Colonic mucosa (tissue), 4 donors: ENCODE results near the gene JPT2. TPM values are rescaled to one million over a fixed set of nuclear protein-coding genes. Genes with fewer than 3 reads are reported as not detected.

Experiments
- DNase-seq: peaks from one replicate; pipeline ENCODE4 v3.0.0-alpha.2; 2020
- H3K27ac ChIP-seq: fragments of 200-600 bp; one replicate; pipeline ENCODE4 v1.8.0; 2021
- H3K27me3 ChIP-seq: fragments of 200-600 bp; one replicate; pipeline ENCODE4 v1.8.0; 2021
- H3K36me3 ChIP-seq: fragments of 200-600 bp; one replicate; pipeline ENCODE4 v1.8.0; 2021
- H3K4me1 ChIP-seq: fragments of 200-600 bp; one replicate; pipeline ENCODE4 v1.8.0; 2021; ENCODE audit warnings: mild to moderate bottlenecking
- H3K4me3 ChIP-seq: fragments of 200-600 bp; one replicate; pipeline ENCODE4 v1.8.0; 2021
- H3K9ac ChIP-seq, 2 donors: one replicate each; pipeline ENCODE4 v1.7.0; 2013; ENCODE audit warnings: control low read depth in 2 of 2, low read depth in 2 of 2, low read length in 2 of 2
- H3K9me3 ChIP-seq: fragments of 200-600 bp; one replicate; pipeline ENCODE4 v1.8.0; 2021
- CTCF ChIP-seq: fragments of 200-600 bp; IDR thresholded peaks from one replicate; pipeline ENCODE4 v1.8.0; 2022; ENCODE audit warnings: antibody characterized with exemption, mild to moderate bottlenecking
- intact Hi-C: fragments of 100-400 bp; cut with DNase I; formaldehyde crosslinking; loops from one replicate; pipeline ENCODE4 v1.14.1; 2022
- total RNA-seq, 2 donors: library from RNA; stranded (reverse); fragmentation: NEBNext Ultra II Directional in 1 of 2; extraction: Animal tissue kit (Norgen Biotek cat#: 25700) in 1 of 2; gene quantifications; one replicate each; pipeline ENCODE4 v1.2.1, GENCODE V29; 2021
- donor health status: healthy.
- donor health status: DM: no; HTN: no; CAD: no.
- donor health status: DM: no; HTN: no; CAD: no.

The JPT2 gene
- total RNA-seq, 2 donors from 2014 or later = 53.5 to 123 TPM

DNA sequence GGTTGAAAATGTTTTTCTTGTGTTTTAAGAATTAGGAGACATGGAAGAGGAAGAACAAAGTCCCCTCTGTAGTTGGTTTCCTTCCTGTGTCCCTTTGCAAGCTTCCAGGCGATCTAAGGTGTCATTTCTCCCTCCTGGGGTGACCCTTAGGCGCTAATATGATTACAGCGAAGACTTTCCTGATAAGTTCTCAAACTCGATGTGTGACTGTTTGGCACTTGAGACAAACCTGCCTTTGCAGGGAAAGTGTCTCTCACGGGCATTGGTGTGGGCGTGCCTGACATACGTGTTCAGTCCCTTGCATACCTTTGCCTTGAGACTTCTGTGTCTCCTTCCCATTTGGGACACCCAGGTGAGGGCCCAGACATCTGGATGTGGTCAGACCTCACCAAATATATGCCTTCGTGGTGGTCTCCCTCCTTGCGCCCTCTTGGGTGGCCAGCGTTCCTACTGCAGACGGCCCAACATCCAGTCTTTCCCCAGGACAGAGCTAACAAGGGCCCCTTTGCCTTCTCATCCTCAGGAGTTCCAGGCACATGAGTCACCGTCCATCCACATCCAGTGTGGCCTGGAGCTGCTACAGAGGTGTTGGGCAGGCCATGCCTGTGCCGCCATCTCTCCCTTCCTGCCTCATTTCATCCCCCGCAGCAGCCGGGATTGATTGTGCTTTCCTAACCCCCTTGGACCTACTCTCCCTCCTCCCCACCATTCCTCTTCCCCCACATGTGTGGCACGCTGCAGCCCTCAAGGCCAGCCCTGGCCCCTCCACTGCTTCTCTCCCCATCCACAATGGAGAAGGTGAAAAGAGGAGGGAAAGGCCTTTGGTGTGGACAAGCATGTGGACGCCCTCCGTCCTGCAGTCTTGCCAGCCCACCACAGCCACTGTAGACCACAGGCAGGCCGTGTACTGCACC lies 3.1 kb upstream of the JPT2 start:
- no peak overlapping the region for H3K9ac ChIP-seq
- no peaks in the 10 kb centered on the region for H3K4me1 ChIP-seq
- H3K4me3 ChIP-seq = no peak overlapping the region
- H3K36me3 ChIP-seq = peaks cover 9% of the 10 kb centered on the region
- intact Hi-C loops = no loop called here
- no peak overlapping the region for H3K27ac ChIP-seq
- no peak for DNase-seq
- H3K9me3 ChIP-seq = no peaks in the 10 kb centered on the region
- TF ChIP-seq CTCF = no peak
- no peaks in the 10 kb centered on the region for H3K27me3 ChIP-seq

- Histone ChIP-seq H3K9me3 (no peaks in the 10 kb centered on the region), H3K27me3 (no peaks in the 10 kb centered on the region), H3K9ac (no peak overlapping the region), H3K27ac (no peak overlapping the region), H3K4me1 (no peaks in the 10 kb centered on the region), H3K36me3 (peaks cover 5% of the 10 kb centered on the region), H3K4me3 (no peak overlapping the region)
- no peak for DNase-seq
- no peak for TF ChIP-seq CTCF
- intact Hi-C loops = no loop called here
Observed at GRCh38 chr16:1676661-1677060, 1.4 kb upstream of the JPT2 start.

DNA sequence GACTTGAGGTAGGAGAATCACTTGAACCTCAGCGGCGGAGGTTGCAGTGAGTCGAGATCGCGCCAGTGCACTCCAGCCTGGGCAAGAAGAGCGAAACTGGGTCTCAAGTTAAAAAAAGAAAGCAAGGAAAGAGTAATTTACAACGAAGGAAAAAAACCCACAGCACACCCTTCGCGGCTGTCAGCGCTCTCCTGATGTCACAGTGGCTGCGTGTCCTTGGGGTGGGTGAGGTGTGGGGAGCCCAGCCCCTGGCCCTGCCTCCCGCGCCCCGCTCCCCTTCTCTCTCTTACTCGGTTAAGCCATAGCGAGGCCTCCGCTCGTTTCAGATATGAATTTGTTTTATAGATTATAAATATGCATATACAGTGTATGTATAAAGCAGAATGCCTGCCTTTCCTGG lies 740 bp upstream of the JPT2 start:
- H3K9ac ChIP-seq = no peak overlapping the region
- no peak overlapping the region for H3K27ac ChIP-seq
- no peak for DNase-seq
- no peaks in the 10 kb centered on the region for H3K9me3 ChIP-seq
- no peaks in the 10 kb centered on the region for H3K27me3 ChIP-seq
- H3K4me1 ChIP-seq = no peaks in the 10 kb centered on the region
- no peak overlapping the region for H3K4me3 ChIP-seq
- H3K36me3 ChIP-seq = peaks cover 5% of the 10 kb centered on the region
- TF ChIP-seq CTCF = no peak
- intact Hi-C loops = no loop called here

GRCh38 chr16:1678500-1679098 lies 520 bp downstream of the JPT2 start:
- peak overlapping the region; percentile 76 to 85 for H3K9ac ChIP-seq
- peak overlapping the region; percentile 86 for H3K4me3 ChIP-seq
- H3K27me3 ChIP-seq = no peaks in the 10 kb centered on the region
- DNase-seq = peak; percentile 50
- H3K36me3 ChIP-seq = peaks cover 5% of the 10 kb centered on the region
- TF ChIP-seq CTCF = no peak
- H3K4me1 ChIP-seq = no peaks in the 10 kb centered on the region
- H3K9me3 ChIP-seq = no peaks in the 10 kb centered on the region
- intact Hi-C loops = no loop called here
- H3K27ac ChIP-seq = peak overlapping the region; percentile 63

DNA sequence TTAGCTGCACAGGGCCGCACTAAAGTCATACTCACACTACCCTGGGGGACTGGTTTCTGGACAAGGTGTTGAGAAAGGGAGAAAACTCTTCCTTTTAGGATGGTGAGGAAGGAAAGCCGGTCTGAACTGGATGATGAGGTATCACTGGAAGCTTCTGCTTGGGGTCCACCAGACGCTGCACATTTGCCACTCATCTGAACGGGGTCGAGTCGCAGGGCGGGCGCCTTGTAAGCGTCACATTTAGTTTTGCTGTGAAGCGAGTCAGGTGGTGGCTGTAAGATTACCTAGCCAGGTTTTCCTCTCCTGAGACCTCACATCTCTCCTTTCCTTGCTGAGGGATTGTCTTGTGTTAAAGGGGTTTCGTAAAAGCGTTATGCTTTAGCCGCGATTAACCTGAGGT lies 2.3 kb downstream of the JPT2 start:
- no peak for DNase-seq
- intact Hi-C loops = no loop called here
- Histone ChIP-seq H3K9me3 (no peaks in the 10 kb centered on the region), H3K27ac (no peak overlapping the region), H3K9ac (no peak overlapping the region), H3K36me3 (no peaks in the 10 kb centered on the region), H3K27me3 (no peaks in the 10 kb centered on the region), H3K4me1 (no peaks in the 10 kb centered on the region), H3K4me3 (no peak overlapping the region)
- no peak for TF ChIP-seq CTCF
